GM12874 (cell line): ENCODE measurements around the gene BARHL2.

Source experiments
- TF ChIP-seq, protein P1 (sequence below): IDR thresholded peaks from 2 replicates; pipeline ENCODE4 v1.5.1; 2011; ENCODE audit warnings: low read depth, mild to moderate bottlenecking, control low read depth, low read length, moderate library complexity; ENCODE audit not compliant: insufficient read depth

BARHL2 gene

DNA sequence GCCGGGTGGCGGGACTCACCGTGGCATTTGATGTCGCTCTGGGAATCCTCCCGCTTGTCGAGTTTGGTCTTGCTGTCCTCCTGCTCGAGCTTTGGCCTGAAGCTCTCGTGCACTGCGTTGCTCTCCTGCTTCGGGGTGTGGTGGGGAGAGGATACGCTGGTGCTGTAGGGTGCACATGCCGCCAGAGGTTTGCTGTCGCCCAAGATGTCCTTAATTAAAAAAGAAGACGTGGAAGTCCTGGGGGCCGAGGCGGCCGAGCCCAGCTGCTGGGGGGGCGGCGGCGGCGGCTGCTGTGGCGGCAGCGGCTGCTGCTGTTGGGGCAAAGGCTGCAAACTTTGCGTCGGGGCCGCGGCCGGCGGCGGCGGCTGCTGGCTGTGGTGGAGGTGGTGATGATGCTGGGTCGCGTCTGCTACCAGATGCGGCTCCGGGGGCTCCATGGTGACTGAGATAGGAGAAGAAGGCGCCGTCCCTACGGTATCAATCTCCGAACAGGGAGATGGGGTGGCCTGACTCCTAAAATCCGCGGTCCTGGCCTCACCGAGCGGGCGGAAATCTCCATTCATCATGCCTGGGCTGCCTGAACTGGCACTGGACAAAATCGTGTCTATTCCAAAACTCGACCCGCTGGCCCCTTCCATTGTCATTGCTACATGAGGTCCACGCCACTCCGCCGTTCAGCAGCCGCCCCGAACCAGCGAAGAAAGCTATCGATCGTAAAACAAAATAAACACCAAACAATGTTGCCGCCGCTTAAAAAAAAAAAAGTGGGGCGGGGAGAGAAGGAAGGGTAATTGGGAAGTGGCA is at the start of gene BARHL2:
Gene BARHL2 (minus strand): TSS at position 751 of the 804 bp plus-strand sequence. CDS start 107 bp downstream, at position 644.
- TF ChIP-seq, protein P1, sequence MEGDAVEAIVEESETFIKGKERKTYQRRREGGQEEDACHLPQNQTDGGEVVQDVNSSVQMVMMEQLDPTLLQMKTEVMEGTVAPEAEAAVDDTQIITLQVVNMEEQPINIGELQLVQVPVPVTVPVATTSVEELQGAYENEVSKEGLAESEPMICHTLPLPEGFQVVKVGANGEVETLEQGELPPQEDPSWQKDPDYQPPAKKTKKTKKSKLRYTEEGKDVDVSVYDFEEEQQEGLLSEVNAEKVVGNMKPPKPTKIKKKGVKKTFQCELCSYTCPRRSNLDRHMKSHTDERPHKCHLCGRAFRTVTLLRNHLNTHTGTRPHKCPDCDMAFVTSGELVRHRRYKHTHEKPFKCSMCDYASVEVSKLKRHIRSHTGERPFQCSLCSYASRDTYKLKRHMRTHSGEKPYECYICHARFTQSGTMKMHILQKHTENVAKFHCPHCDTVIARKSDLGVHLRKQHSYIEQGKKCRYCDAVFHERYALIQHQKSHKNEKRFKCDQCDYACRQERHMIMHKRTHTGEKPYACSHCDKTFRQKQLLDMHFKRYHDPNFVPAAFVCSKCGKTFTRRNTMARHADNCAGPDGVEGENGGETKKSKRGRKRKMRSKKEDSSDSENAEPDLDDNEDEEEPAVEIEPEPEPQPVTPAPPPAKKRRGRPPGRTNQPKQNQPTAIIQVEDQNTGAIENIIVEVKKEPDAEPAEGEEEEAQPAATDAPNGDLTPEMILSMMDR = no peak

- TF ChIP-seq, protein P1 = no peak
Measured at GRCh38 chr1:90763930-90764329, 46.8 kb upstream of the BARHL2 start.

- TF ChIP-seq, protein P1 = no peak
Measured at GRCh38 chr1:90763506-90763905, 46.4 kb upstream of the BARHL2 start.

- TF ChIP-seq, protein P1 = no peak
Measured at GRCh38 chr1:90761781-90762589, 44.9 kb upstream of the BARHL2 start.

GRCh38 chr1:90761156-90761555 is 44.1 kb upstream of the BARHL2 start:
- TF ChIP-seq, protein P1 = no peak

DNA sequence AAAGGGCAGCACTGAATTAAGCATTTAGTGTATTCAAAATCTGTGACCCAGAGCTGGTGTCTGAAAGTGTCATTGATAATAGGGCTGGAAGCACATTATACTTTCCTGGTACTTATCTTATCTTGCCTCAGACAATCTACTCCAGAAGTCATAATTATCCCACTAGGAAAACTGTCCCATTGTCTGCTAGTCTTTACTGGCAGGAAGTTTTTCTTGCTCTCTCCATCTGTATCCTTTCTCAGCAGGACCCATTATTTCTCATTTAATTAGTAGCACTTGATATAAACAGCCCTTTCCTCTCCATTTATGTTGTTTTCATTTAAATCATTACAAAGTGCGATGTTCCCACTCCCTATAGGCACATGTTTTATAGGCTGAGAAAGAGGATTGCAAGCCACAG is 36.5 kb upstream of the BARHL2 start:
- TF ChIP-seq, protein P1 = no peak

DNA sequence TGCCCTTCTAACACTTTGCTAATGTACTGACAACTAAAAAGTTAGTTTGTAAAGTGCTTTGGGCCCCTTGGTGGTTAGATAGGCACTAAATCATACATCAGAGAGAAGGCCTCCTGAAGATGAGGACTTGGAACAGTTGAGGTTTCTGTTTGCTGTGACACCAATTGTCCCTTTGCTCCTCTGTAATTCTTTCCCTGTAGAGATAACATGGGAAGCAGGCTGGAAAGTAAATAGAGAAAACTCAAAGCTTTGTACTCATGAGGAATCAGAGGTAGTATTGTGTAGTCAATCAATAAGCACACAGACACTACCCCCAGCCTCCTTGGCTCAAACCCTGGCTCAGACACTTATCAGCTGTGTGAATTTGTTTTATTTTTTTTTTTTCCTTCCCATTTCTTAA is 31.6 kb upstream of the BARHL2 start:
- TF ChIP-seq, protein P1 = no peak
